Ishikawa (cell line): Measurements from ENCODE around the gene CHST12.

Experiments
- CREB1 ChIP-seq: IDR thresholded peaks from 2 replicates; pipeline ENCODE4 v1.6.1; 2012; ENCODE audit warnings: low read depth
- EP300 ChIP-seq: IDR thresholded peaks from 2 replicates; pipeline ENCODE4 v1.6.1; 2012; ENCODE audit warnings: borderline replicate concordance
- NFIC ChIP-seq: IDR thresholded peaks from 2 replicates; pipeline ENCODE4 v1.6.1; 2012
- RAD21 ChIP-seq: IDR thresholded peaks from 2 replicates; pipeline ENCODE4 v1.6.1; 2012; ENCODE audit warnings: low read depth
- REST ChIP-seq: IDR thresholded peaks from 2 replicates; pipeline ENCODE4 v1.6.1; 2012; ENCODE audit warnings: low read depth, mild to moderate bottlenecking
- TCF12 ChIP-seq: IDR thresholded peaks from 2 replicates; pipeline ENCODE4 v1.6.1; 2012; ENCODE audit warnings: low read depth
- TF ChIP-seq, protein P1 (sequence below): IDR thresholded peaks from 2 replicates; pipeline ENCODE4 v1.6.1; 2012

GRCh38 chr7:2493205-2494164 is 90.1 kb downstream of the CHST12 start:
- TF ChIP-seq TCF12 (no peak), RAD21 (no peak), EP300 (no peak), REST (no peak), CREB1 (no peak), NFIC (no peak)
- TF ChIP-seq, protein P1, sequence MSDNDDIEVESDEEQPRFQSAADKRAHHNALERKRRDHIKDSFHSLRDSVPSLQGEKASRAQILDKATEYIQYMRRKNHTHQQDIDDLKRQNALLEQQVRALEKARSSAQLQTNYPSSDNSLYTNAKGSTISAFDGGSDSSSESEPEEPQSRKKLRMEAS = no peak
